Heart right ventricle (tissue), 16 donors: Measurements from ENCODE around the gene RPA1. TPM values are rescaled to one million over a fixed set of nuclear protein-coding genes. Genes with fewer than 3 reads are reported as not detected.

Experiments
- ATAC-seq, 8 donors: fragments of 200-7000 bp; cut with Tn5 transposase; one replicate each; pipeline ENCODE4 v1.9.1; 2020; ENCODE audit warnings: mild to moderate bottlenecking in 8 of 8, moderate library complexity in 8 of 8, moderate number of reproducible peaks in 1 of 8
- DNase-seq, 2 donors: peaks; one replicate each; pipeline ENCODE4 v3.0.0-alpha.2; 2020
- H3K27ac ChIP-seq, 10 donors: fragments of 200-600 bp; sonication (generic) in 2 of 10; one replicate each; pipeline versions ENCODE4 v1.5.0 to v1.8.0; 2020 to 2022; ENCODE audit warnings: mild to moderate bottlenecking in 3 of 10
- H3K27me3 ChIP-seq, 7 donors: fragments of 200-600 bp; one replicate each; pipeline ENCODE4 v1.8.0; 2021 to 2022; ENCODE audit warnings: mild to moderate bottlenecking in 2 of 7
- H3K36me3 ChIP-seq, 9 donors: fragments of 200-600 bp; sonication (generic) in 1 of 9; one replicate each; pipeline versions ENCODE4 v1.5.0 to v1.8.0; 2020 to 2022; ENCODE audit warnings: mild to moderate bottlenecking in 2 of 9
- H3K4me1 ChIP-seq, 9 donors: fragments of 200-600 bp; sonication (generic) in 1 of 9; one replicate each; pipeline versions ENCODE4 v1.5.0 to v1.8.0; 2020 to 2022; ENCODE audit warnings: mild to moderate bottlenecking in 4 of 9
- H3K4me3 ChIP-seq, 10 donors: fragments of 200-600 bp; sonication (generic) in 2 of 10; one replicate each; pipeline versions ENCODE4 v1.5.0 to v1.8.0; 2020 to 2022; ENCODE audit warnings: mild to moderate bottlenecking in 7 of 10, moderate library complexity in 2 of 10
- H3K9me3 ChIP-seq, 11 donors: fragments of 200-600 bp in 10 of 11; sonication (generic) in 2 of 11; one replicate each; pipeline versions ENCODE4 v1.5.0 to v1.8.0; 2013 to 2022; ENCODE audit warnings: mild to moderate bottlenecking in 2 of 11, control low read depth in 1 of 11, moderate library complexity in 1 of 11
- CTCF ChIP-seq, 9 donors: fragments of 200-600 bp; sonication (generic) in 2 of 9; IDR thresholded peaks; one replicate each; pipeline versions ENCODE4 v1.5.0 to v1.8.0; 2021 to 2022; ENCODE audit warnings: antibody characterized with exemption in 9 of 9, mild to moderate bottlenecking in 5 of 9, moderate library complexity in 1 of 9
- WGBS, 2 donors: extraction: QIAGEN DNeasy Blood & Tissue Kit; methylation state at CpG; one replicate each; pipeline ENCODE4 v1.1.7; 2013; ENCODE audit warnings: inconsistent platforms in 1 of 2; 5-methylcytosine and 5-hydroxymethylcytosine counted together
- intact Hi-C, 10 donors: fragments of 100-400 bp; cut with DNase I; formaldehyde crosslinking; loops; one replicate each; pipeline versions ENCODE4 v1.11.1 to v1.14.2; 2022
- polyA plus RNA-seq, 2 donors: library from polyadenylated mRNA; stranded (reverse); fragments of 200-250 nt; gene quantifications; one replicate each; pipeline ENCODE4 v1.2.3, GENCODE V29; 2013
- total RNA-seq, 10 donors: library from RNA; stranded (reverse); fragmentation: NEBNext Ultra II Directional in 3 of 10; extraction: Animal tissue kit (Norgen Biotek cat#: 25700) in 3 of 10; gene quantifications; one replicate each; pipeline versions ENCODE4 v1.2.1 to v1.2.4, GENCODE V29; 2021 to 2023
- donor health status: Arrhythmogenic right ventricular cardiomyopathy.
- donor health status: ischemic (EF 13 %, LVEDD 7.1; RV severe dilation, severe dysfunction).
- donor health status: healthy with polysubstance abuse.
- donor health status: DM: no; HTN: yes; CAD: no.
- donor health status: DM: no; HTN: no; CAD: no.
- donor health status: ischemic (EF 25% LVEDD 6.9; RV normal size, moderate dysfunction).
- donor health status: ischemic (EF 25% LVEDD 5.7; RV mildly dilated, moderate dysfunction).
- donor health status: healthy.
- donor health status: DM: yes; HTN: yes; CAD: no.
- donor health status: Ischemic cardiomyopathy.
- donor health status: ischemic (EF 35%, LVEDD 5.7; RV mildly dilated, moderate dysfunction).
- donor health status: nonischemic (EF 11% LVEDD 7.7; RV severe dilation, severe dysfunction).
- donor health status: DM: yes; HTN: yes; CAD: no.
- donor health status: PGD.
- donor health status: ischemic (EF 29% LVEDD 5.4; RV normal size, mild dysfunction).
- donor health status: nonischemic (EF 23%, LVEDD 6.1; RV moderate dilation, normal function).

The RPA1 gene
- total and polyA plus RNA-seq, 12 donors: 7.2 to 96.6 (median 65.9) TPM

- no peak for DNase-seq
- Histone ChIP-seq H3K27me3 (no peaks in the 10 kb centered on the region), H3K36me3 (peaks cover 0 to 69% (median 35%) of the 10 kb centered on the region in 9 donors), H3K9me3 (no peaks in the 10 kb centered on the region), H3K4me3 (no peak overlapping the region), H3K4me1 (no peaks in the 10 kb centered on the region), H3K27ac (no peak overlapping the region)
- 92 to 93% methylated on average over 17 of the region's 17 CpGs for WGBS, 2 donors
- TF ChIP-seq CTCF (IDR thresholded peaks at IDR 0.05): no peak
- intact Hi-C loops: no loop called here
- ATAC-seq: no peak
These were observed 68.5 kb downstream of the RPA1 start for GRCh38 chr17:1898332-1898731.

- Histone ChIP-seq H3K4me3 (no peak overlapping the region), H3K36me3 (peaks cover 0 to 63% (median 35%) of the 10 kb centered on the region in 9 donors), H3K27me3 (no peaks in the 10 kb centered on the region), H3K9me3 (no peaks in the 10 kb centered on the region), H3K27ac (no peak overlapping the region), H3K4me1 (no peaks in the 10 kb centered on the region)
- no peak for TF ChIP-seq CTCF (IDR thresholded peaks at IDR 0.05)
- ATAC-seq (no peak), DNase-seq (no peak)
- WGBS, 2 donors: 93% methylated on average over 12 of the region's 12 CpGs
- intact Hi-C loops: no loop called here
These were observed 69.1 kb downstream of the RPA1 start for GRCh38 chr17:1898872-1899271.

DNA sequence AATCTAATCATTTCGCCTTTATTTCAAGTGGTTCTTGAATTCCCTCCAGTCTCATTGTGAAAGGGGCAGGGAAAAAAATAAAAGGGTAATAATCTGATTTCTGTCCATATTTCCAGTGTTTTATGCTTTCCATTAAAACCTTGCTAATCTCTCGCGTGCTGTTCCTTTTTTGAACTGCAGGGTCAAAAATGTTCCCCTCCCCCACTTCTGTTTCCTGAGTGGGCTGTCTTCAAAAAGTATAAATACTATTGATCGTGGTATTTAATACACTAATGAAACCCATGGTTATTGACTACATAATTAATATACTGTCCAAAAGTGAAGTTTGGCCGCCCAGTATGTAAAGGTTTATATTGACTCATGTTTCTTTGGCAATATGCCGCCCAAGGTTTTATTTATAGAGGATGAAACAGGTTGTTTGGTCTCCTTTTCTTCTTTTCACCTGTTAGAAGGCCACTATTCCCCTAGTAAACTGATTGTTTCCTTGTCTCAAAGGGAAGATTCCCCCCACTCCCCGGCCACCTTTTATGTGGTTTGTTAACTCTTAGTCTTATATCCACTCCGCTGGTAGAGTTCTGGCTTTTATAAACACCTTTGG is 69.7 kb downstream of the RPA1 start:
- H3K36me3 ChIP-seq: peaks cover 0 to 57% (median 33%) of the 10 kb centered on the region in 9 donors
- no peak for TF ChIP-seq CTCF (IDR thresholded peaks at IDR 0.05)
- H3K27me3 ChIP-seq: no peaks in the 10 kb centered on the region
- no peak overlapping the region for H3K27ac ChIP-seq
- intact Hi-C loops: no loop called here
- ATAC-seq (no peak), DNase-seq (no peak)
- no peak overlapping the region for H3K4me3 ChIP-seq
- H3K9me3 ChIP-seq: no peaks in the 10 kb centered on the region
- H3K4me1 ChIP-seq: peaks cover 0 to 4% (median 0%) of the 10 kb centered on the region in 9 donors
- 91 to 92% methylated on average over 8 of the region's 8 CpGs for WGBS, 2 donors

- Histone ChIP-seq H3K36me3 (peaks cover 0 to 7% (median 0%) of the 10 kb centered on the region in 9 donors), H3K27me3 (peaks cover 10 to 50% (median 24%) of the 10 kb centered on the region in 7 donors), H3K4me1 (peaks cover 3 to 29% (median 13%) of the 10 kb centered on the region in 9 donors), H3K9me3 (no peaks in the 10 kb centered on the region), H3K27ac (no peak overlapping the region), H3K4me3 (no peak overlapping the region)
- WGBS, 2 donors: 58% methylated on average over 17 of the region's 17 CpGs
- DNase-seq (no peak), ATAC-seq (peak in 2 of 8 donors; percentile 14 to 35)
- intact Hi-C loops: loop anchor here in 4 of 10 donors (5.0 to 10.0 kb wide), 3 partner anchors 138 to 380 kb away; partner anchors contain the start of gene OVCA2 (in 2 of the 4)
- no peak for TF ChIP-seq CTCF (IDR thresholded peaks at IDR 0.05)
These were observed 74.7 kb downstream of the RPA1 start for GRCh38 chr17:1904273-1905182.
